Measurements from ENCODE around the gene WNT3A.
"Not testable (repeated sequence)": the region's sequence is repeated elsewhere in the genome, so short reads cannot be mapped to it uniquely, and the experiment has no call there.

WNT3A gene

DNA sequence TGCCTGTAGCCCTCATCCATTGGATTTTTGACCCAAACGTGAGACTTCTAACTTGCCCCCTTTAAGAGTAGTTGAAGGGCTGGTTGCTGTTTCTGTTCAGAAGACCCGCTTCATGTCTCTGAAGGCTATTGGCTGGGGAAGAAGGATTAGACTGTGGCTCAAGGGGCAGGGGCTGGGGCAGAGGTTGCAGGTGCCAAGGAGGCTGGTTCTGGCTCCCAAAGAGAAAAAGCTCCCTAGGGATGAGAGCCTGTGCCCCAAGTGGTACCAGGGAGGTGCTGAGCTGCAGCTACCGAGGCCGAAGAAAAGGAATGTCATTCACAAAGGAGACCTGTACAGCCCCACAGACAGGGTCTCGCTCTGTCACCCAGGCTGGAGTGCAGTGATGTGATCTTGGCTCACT, 5.8 kb downstream of the WNT3A start:
- no peak for DNase-seq

DNA sequence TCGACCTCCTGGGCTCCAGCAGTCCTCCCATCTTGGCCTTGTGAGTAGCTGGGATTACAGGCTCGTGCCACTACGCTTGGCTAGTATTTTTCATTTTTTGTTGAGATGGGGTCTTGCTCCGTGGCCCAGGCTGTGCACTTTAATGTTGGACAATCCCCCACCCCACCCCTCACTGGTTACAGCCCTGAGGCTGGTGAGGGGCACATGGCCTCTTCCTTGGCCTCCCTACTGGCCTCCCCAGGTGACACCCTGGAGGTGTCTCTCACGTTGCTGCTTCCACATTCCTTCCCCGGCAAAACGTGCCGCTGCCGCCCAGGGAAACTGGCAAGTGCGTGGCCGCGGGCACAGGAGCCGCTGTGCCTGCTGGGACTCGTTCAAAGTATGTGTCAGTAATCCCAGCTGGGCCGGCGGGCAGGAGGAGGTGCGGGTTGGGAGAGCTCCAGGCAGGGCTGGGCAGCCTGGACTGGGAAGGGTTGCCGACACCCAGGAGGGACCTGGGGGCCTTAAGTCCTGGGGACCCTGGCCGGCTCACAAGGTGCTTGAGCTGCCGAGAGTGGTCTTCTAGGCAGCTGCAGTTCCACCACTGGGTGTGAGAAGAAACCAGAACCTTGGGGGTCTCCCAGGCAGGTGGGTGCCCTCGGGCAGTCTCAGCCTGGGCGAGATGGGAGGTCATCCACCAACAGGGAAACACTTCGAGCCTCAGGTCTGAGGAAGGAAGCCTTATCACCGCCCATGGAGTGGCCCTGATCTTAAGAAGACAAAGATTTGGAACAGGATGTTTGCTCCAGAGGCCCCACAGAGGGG, 6.5 kb downstream of the WNT3A start:
- DNase-seq: no peak

DNA sequence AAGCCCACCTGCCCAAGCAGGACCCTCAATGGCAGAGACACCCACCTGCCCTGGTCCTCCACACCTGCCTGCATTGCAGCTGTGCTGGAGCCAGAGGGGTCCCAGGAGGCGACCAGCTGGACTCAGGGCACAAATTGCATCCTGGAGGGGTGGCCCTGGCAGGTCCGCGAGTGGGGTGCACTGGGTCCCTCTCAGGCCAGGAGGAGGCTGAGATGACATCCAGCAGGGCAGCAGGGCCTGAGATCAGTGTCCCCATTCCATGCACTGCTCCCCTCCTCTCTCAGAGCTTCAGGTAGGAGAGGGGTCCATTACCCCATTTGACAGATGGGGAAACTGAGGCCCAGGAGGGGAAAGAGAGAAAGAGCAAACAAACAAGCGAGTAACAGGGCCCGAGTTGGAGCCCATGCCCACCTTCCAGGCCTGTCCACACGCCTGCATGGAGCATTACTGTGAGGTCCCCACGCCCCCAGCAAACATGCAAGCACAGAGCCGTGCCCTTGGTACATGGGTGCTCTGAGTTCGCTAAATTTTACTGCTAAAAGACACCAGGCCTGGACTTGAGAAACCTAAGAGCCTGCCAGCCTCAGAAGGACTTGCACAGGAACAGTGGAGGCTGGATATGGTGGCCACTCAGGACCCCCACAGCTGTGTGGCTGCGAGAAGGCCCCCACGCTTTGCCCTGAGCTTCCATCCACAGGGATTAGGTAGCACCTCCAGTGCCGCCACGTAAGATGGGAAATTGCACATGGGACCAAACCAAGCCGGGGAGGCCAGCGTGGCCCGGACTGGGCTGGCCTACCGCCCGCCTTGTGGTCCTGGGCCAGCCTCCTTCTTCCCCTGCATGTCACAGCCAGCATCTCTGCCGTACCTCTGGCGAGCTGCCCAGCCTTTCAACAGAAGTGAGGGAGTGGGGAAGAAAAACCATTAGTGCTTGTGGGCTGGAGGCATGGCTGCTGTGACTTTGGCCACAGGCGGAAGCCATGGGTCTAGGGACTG, 7.4 kb downstream of the WNT3A start:
- DNase-seq: no peak

DNA sequence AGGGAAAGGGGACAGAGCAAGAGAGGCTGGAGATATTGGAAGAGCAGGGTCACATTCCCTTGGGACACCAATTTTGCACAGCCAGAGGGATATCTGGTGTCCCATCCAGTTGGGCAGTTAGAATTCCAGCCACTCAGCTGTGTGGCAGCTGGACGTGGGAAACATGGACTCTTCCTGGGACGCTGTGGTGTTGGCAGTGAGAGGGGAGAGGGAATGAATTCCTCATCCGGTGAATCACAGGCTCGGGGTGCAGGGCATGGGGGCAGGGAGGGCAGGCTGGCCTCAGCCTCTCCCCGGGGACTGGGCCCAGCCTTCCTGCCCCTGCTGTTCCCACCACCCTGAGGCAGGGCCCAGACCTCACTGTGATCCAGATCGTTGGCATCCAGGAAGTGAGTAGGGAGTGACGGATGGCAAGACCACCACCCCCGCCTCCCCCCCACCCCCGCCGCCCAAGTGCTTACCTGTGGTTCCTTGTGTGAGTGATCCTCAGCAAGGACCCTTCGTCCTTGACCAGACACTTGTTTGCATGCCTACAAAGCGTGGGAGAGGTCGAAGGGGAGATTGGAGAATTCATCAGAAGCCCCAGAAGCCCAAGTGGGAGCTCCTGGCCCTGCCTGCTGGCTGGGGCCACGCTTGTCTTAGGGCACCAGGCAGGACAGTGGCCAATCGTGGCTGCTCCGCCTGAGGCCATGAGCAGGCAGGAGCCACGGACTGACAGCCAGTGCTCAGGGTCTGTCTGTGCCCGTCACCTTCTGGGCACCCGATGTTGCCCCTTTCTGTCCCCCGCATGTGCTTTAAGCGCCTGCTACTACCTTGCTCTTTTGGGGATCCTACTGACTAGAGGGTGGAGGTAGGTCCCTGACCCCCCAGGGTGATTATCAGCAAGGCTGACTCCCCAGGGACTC, 8.7 kb downstream of the WNT3A start:
- no peak for DNase-seq

DNA sequence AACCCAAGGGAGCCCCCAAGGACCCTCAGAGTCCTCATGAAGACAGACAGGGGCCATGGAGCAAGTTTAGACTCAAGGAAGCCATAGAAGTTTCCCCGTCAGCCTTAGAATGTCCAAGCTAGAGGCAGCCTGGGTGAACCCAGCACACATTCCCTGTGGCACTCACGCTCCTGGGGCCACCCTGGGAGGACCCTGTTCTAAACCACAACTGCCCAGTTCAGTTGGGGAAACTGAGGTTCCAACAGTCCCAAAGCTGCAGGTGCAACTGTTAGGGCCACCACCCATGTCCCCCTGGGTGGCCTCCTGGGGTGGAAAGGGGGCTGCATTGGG, 9.3 kb downstream of the WNT3A start:
- no peak for DNase-seq

DNA sequence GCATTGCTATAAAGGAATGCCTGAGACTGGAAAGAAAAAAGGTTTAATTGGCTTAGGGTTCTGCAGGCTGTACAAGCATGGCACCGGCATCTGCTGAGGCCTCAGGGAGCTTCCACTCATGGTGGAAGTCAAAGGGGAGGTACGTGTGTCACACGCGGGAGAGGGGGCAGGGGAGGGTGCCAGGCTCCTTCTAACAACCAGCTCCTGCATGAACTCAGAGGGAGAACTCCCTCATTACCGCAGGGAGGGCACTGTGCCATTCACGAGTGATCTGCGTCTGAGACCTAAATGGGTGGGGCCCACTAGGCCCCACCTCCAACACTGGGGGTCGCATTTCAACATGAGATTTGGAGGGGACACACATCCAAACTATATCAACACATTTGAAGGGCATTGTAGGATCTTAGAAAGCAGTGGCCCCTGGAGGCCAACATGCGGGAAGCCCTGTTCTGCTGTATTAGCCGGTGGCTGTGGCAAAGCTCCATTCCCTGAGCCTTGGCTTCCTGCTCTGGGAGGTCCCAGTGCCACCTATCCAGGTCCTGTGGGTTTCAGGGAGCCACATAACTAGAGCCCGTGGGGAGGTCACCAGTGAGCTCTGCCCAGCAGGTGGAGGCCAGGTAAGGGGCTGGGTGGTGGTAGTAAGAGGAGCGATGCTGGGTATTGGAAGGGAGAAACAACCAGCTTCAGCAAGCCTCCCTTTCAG, 10.0 kb downstream of the WNT3A start:
- DNase-seq: no peak

DNA sequence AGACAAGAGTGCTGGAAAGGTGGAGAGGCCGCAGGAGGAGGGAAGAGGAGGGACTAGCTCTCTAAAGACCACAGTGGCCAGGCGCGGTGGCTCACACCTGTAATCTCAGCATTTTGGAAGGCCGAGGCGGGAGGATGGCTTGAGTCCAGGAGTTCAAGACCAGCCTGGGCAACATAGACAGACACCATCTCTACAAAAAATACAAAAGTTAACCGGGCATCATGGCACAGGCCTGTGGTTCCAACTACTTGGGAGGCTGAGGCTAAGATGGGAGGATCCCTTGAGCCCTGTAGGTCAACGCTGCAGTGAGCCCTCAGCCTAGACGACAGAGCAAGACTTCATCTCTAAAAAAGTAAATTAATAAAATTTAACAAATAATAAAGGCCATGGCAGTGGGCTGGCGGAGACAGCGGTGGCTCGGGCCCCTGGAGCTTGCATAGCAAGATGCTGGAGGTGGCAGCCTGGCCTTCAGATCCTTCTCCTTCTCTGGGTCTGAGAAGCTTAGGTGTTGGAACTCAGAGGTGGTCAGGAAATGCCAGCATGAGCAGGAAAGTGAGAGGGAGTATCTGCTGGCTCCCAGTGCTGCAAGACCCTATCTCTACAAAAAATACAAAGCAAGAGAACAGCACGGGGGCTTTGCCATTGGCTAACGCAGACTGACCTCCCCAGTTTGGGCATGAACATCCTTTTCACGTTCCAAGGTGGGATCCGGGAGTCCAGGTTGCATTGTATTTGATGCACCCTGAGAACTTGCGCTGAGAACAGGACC, 10.7 kb downstream of the WNT3A start:
- DNase-seq: no peak

DNA sequence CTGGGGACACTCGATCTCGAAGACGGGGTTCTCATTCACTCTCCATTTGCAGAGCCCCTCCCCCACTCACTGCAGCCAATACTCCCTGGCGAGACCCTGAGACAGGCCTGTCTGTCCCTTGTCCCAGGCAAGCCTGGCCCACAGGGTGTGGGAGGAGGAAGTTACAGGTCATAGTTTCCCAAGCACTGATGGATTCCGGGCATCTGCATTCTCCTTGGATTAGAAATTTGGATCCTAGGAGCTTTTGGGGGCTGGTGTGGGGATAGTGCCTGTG, 11.3 kb downstream of the WNT3A start:
- no peak for DNase-seq

DNA sequence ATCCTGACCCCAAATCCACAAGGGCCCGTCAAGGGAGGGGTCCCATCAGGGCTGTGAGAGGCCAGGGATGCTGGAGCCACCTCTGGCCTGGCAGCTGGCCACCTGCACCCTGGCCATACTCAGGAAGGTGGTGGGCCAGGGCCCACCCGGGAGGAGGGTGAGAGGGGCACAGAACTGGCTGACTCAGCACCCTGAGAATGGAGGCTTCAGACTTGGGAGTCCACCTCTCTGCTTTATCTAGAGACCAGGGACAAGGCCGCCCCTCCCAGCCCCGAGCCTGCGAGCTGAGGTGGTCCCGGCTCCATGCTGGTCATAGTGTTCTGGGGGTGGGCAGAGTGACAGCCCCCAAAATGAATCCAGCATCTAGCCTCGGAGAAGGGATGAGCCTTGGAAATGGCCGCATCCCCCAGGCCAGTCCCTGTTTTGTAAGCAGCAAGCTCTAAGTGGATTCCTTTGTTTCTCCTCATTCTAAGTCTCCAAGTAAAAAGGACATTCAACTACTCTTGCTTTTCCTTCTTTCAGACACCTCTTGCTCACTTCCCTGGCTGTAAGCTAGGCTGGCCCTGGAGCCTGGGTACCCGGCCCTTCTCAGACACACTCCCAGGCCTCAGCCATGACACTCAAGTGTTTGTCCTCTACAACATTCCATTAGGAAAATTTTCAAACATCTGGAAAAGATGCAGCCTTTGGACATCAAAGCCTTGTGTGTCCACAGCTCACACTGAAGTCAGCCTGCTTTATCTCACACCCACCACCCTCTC, 12.3 kb downstream of the WNT3A start:
- DNase-seq: no peak

DNA sequence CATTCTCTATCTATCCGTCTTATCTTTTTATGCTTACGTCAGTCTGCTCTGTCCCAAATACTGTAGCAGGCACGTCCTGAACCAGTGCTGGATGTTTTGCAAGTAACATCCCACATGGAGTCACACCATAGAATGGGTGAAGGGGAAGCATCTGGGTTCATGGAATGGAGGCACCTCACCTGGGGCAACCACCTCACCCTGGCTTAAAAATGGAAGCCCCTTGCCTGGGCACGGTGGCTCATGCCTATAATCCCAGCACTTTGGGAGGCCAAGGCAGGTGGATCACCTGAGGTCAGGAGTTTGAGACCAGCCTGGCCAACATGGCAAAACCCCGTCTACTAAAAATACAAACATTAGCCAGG, 12.9 kb downstream of the WNT3A start:
- DNase-seq: not testable (repeated sequence)

DNA sequence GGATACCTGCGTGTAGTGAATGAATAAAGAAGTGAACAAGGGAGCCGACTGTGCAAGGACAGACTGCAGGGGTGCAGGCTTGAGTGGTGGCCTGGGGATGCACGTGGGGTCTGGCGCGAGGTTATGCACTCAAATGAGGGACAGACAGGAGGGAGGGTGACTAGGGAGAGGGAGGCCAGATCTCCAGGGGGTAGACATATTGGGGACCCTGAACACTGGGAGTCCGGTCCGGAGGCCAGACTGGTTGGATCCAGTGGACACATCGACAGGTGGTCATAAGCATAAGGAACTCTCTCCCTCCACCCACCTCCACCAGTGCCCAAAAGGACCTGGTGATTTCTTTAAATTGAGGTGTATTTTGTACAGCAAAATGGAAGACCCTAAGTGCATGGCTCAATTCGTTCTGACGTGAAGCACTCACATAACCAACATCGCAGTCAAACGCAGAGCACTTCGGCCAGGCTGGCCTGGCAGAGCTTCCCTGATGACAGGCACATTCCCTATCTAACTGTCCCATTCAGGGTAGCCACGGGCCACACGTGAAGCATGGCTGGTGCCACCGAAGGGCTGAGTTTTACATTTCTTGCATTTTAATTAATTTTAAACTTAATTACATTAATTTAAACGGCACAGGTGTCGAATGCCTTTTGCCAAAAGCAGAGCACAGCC, 14.0 kb downstream of the WNT3A start:
- no peak for DNase-seq

DNA sequence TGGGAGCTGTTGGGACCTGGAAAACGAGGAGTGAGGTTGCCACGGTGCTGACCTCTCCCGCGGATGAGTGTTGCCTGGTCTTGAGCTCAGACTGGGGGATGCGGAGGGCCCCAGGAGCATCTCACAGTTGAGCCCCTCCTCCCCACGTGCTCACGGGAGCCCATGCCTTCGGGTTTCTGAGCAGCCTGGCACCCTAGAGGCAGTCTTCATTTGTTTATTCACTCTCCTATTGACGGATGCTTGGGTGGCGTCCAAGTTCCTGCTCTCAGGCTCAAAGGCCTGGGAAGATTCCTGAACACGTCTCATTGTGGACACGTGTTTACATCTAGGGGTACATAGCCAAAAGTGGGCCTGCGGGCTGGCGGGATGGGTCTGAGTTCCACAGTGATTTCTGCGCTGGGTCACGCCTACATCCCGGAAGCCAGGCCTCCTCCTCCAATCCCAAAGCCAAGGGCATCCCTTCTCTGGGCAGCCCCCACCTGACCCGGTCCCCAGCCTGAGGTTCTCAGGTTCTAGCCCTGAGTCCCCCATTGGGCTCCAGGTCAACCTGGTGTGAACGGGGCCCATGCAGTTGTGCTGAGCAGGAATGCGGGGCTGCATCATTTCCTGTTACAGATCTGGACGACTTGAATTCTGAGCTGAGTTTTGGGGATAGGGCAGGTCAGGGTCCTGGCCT, 14.7 kb downstream of the WNT3A start:
- no peak for DNase-seq

DNA sequence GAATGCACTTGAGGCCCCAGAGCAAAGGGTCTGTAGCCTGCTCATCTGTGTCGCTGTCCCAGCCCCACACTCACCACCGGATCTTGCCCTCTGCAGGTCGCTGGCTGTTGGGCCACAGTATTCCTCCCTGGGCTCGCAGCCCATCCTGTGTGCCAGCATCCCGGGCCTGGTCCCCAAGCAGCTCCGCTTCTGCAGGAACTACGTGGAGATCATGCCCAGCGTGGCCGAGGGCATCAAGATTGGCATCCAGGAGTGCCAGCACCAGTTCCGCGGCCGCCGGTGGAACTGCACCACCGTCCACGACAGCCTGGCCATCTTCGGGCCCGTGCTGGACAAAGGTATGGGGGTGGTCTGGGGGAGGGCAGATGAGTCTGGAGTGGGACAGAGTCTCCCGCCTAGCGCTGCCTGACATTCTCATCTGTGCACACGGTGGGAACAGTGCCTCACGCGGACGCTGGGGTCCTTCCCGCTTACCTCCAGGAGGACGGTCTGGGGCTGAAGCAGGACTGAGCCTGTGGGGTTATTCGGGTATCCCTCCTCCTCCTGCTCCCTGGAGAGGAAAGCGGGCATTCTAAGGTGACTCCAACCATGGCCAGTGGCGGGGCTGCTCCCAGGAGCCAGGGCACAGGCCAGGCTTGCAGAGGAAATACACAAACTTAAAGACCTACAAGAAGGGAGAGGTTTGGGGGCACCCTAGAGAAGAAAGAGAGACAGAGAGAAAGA, 15.9 kb downstream of the WNT3A start:
- no peak for DNase-seq

DNA sequence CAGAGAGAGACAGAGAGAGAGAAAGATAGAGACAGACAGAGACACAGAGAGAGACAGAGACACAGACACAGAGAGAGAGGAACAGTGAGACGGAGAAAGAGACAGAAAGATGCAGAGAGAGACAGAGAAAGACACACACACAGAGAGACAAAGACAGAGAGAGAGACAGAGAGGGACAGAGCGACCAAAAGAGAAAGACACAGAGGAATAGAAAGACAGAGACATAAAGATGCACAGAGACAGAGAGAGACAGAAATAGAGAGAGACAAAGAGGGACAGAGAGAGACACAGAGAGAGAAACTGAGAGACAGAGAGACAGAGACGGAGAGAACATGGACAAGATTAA, 16.5 kb downstream of the WNT3A start:
- no peak for DNase-seq

DNA sequence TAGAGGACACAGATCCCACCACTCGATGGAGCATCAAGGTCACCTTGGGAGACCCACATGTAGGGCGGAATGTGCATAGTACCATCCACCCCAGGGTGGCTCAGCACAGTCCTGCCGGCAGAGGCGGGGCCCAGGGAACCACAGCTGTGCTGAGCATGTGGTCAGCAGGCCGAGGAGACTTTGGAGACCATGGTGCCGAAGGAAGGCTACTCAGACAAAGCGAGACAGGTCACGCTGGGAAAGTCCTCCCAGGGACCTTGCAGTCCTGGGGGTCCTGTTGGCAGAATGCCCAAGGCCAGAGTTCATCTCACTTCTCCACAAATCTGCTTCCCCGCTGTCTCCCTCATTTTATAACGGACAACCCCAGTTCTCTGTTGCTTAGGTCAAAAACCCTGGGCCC, 22.5 kb downstream of the WNT3A start:
- DNase-seq: no peak

DNA sequence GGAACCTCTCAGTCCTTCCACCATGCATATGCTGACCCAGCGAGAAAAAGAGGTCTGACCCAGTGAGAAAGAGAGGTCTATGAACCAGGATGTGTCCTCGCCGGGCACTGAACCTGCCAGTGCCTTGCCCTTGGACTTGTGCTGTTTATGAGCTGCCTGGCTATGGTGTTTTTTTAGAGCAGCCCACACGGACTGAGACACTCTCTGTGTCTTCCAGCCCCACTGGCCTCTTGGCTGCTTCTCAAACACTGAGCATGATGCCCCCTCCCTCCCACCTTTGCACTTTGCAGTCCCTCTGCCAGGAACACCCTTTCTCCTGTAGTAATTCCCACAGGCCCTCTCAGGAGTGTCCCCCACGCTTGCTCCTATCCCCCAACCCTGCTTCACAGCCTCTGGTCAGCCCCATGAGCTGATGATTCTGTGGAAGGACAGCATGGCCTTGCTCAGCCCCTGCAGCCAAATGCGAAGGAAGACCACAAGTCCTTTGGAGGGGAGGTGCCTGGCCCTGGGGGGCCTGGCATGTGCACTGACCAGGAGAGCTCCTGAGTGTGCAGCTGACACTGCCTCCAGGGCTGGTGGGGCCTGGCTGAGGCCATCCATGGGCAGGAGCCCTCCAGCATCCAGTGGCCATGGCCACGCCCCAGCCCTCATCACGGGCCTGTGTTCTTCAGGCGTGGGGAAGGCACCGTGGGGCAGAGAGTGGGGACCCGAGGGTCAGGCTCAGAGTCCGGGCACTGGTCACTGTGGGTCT, 23.8 kb downstream of the WNT3A start:
- no peak for DNase-seq

DNA sequence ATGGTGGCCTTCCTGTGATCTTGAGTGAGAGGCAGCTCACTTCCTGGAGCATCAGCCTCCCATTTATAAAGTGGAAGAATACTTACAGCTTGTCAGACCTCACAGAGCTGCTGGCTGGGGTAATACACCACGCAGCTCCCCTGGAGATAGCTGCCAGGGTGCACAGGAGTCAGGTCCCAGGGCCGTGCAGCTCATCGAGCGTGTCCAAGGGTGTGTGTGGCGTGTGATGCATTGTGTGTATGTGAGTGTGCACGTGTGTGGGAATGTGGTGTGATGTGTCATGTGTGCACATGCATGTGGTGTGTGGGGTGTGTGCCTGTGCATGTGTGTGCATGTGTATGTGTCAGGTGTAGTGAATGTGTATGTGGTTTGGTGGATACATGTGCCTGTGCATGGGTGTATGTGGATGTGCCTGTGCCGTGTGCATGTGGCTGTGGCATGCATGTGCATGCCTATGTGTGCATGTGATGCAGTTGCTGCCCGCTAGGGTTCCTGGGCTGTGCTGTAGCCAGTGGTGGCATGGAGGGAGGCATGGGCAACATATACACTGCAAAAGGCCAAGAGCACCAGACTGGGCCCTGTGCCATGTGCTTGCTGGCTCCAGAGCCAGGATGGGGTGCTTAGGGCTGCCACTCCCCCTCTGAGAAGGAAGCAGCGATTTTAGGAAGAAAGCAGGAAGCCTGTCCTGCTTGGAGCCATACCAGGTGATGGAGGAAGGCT, 24.6 kb downstream of the WNT3A start:
- no peak for DNase-seq

DNA sequence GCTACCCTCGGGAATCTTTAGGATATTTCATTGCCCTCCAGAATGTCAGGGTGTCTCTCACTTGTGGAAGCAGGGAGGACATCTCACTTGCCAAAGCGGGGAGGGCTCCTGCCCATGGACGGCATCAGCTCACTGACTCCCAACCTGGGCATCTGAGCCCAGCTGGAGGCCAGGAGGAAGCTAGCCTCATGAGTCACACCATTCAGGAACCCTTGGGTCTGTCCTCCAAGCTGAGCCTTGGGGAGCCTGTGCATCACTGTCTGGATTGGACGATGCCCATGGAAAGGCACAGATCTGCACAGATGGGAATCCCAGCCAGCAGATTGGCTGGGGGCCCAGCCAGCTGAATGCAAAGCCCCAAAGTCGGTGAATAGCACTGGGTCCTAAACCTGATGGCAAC, 25.2 kb downstream of the WNT3A start:
- no peak for DNase-seq

Measured in NCI-H1048 (cell line).